Measurements from ENCODE around the gene MRPS30. TPM values are rescaled to one million over a fixed set of nuclear protein-coding genes. Genes with fewer than 3 reads are reported as not detected.
"Not testable (repeated sequence)": the region's sequence is repeated elsewhere in the genome, so short reads cannot be mapped to it uniquely, and the experiment has no call there.

Gene MRPS30
- polyA plus RNA-seq, 1 donor from 2014 or later, result 52.5 TPM

- no peak overlapping the region for H2AFZ ChIP-seq (ENCODE audit: low read depth, low read length)
- no peaks in the 10 kb centered on the region for H3K27me3 ChIP-seq (ENCODE audit: insufficient read depth, low read depth, low read length)
- H3K4me2 ChIP-seq (ENCODE audit: low read length), result no peak overlapping the region
- no peak overlapping the region for H3K9ac ChIP-seq (ENCODE audit: low read length)
- H3K27ac ChIP-seq (ENCODE audit: low read length), result no peak overlapping the region
- no peaks in the 10 kb centered on the region for H3K36me3 ChIP-seq (ENCODE audit: insufficient read depth, low read length)
- no peak for TF ChIP-seq EZH2 (IDR thresholded peaks at IDR 0.05; ENCODE audit: borderline replicate concordance, insufficient read depth, low read length, poor library complexity, severe bottlenecking)
- no peak for TF ChIP-seq TAF1 (IDR thresholded peaks at IDR 0.05; ENCODE audit: low read depth)
- no peak for TF ChIP-seq REST (IDR thresholded peaks at IDR 0.05; ENCODE audit: borderline replicate concordance)
- TF ChIP-seq SMC3 (conservative IDR thresholded peaks at IDR 0.05; ENCODE audit: poor library complexity), result no peak
- no peak for TF ChIP-seq POLR2AphosphoS5 (IDR thresholded peaks at IDR 0.05)
- TF ChIP-seq RAD21 (conservative IDR thresholded peaks at IDR 0.05), result no peak
- TF ChIP-seq MXI1 (conservative IDR thresholded peaks at IDR 0.05; ENCODE audit: poor library complexity, severe bottlenecking), result no peak
- no peak for TF ChIP-seq CTCF (IDR thresholded peaks at IDR 0.05; ENCODE audit: poor library complexity, severe bottlenecking)
- no peak for TF ChIP-seq EP300 (conservative IDR thresholded peaks at IDR 0.05; ENCODE audit: poor library complexity, severe bottlenecking)
- H3F3A ChIP-seq (ENCODE audit: insufficient read depth, low read length, poor library complexity, severe bottlenecking), result no peaks in the 10 kb centered on the region
- no peaks in the 10 kb centered on the region for H4K20me1 ChIP-seq (ENCODE audit: insufficient read depth)
- no peaks in the 10 kb centered on the region for H3K79me2 ChIP-seq (replicated peaks; ENCODE audit: insufficient read depth, low read length)
- H3K9me3 ChIP-seq (ENCODE audit: low read length), result no peaks in the 10 kb centered on the region
- no peak overlapping the region for H3K4me3 ChIP-seq (ENCODE audit: low read length)
- no peaks in the 10 kb centered on the region for H3K9me2 ChIP-seq (ENCODE audit: insufficient read depth, low read length)
Observed at GRCh38 chr5:44787731-44788130, 21.0 kb upstream of the MRPS30 start.

- not testable (repeated sequence) for H3K4me2 ChIP-seq (ENCODE audit: low read length); H3K4me3 ChIP-seq (ENCODE audit: low read length); H2AFZ ChIP-seq (ENCODE audit: low read depth, low read length); H3K36me3 ChIP-seq (ENCODE audit: insufficient read depth, low read length); H3K27ac ChIP-seq (ENCODE audit: low read length); H4K20me1 ChIP-seq (ENCODE audit: insufficient read depth); H3K27me3 ChIP-seq (ENCODE audit: insufficient read depth, low read depth, low read length); H3K79me2 ChIP-seq (replicated peaks; ENCODE audit: insufficient read depth, low read length); H3K9ac ChIP-seq (ENCODE audit: low read length); H3F3A ChIP-seq (ENCODE audit: insufficient read depth, low read length, poor library complexity, severe bottlenecking); H3K9me2 ChIP-seq (ENCODE audit: insufficient read depth, low read length); H3K9me3 ChIP-seq (ENCODE audit: low read length)
Observed at GRCh38 chr5:44789372-44789995, 19.3 kb upstream of the MRPS30 start.

- H2AFZ ChIP-seq (ENCODE audit: low read depth, low read length); H3K4me3 ChIP-seq (ENCODE audit: low read length); H3K9ac ChIP-seq (ENCODE audit: low read length); H3K36me3 ChIP-seq (ENCODE audit: insufficient read depth, low read length); H4K20me1 ChIP-seq (ENCODE audit: insufficient read depth); H3K27ac ChIP-seq (ENCODE audit: low read length); H3K4me2 ChIP-seq (ENCODE audit: low read length); H3K27me3 ChIP-seq (ENCODE audit: insufficient read depth, low read depth, low read length); H3K9me2 ChIP-seq (ENCODE audit: insufficient read depth, low read length); H3K9me3 ChIP-seq (ENCODE audit: low read length); H3K79me2 ChIP-seq (replicated peaks; ENCODE audit: insufficient read depth, low read length); H3F3A ChIP-seq (ENCODE audit: insufficient read depth, low read length, poor library complexity, severe bottlenecking): not testable (repeated sequence)
Observed at GRCh38 chr5:44792031-44792673, 16.6 kb upstream of the MRPS30 start.
